SU-DHL-6 (cell line): ENCODE data around the gene NMNAT2.

Experiments used
- H2AFZ ChIP-seq: fragments of 200-600 bp; sonication (generic); 2 replicates; pipeline ENCODE4 v1.6.1; 2014; ENCODE audit warnings: low read depth, mild to moderate bottlenecking, moderate library complexity, mixed read lengths, antibody characterized with exemption, low read length; ENCODE audit not compliant: severe bottlenecking
- H3F3A ChIP-seq: fragments of 200-600 bp; shearing (Covaris generic); 2 replicates; pipeline ENCODE4 v1.6.0; 2016; ENCODE audit warnings: antibody characterized with exemption, mild to moderate bottlenecking; ENCODE audit not compliant: insufficient read depth
- H3K27ac ChIP-seq: fragments of 200-600 bp; sonication (generic); 2 replicates; pipeline ENCODE4 v1.5.1; 2016; ENCODE audit warnings: low read depth, mild to moderate bottlenecking, low read length, moderate library complexity, mixed read lengths
- H3K27me3 ChIP-seq: fragments of 200-600 bp; sonication (generic), shearing (Covaris generic); 2 replicates; pipeline ENCODE4 v1.6.0; 2014; ENCODE audit warnings: mild to moderate bottlenecking, low read length
- H3K36me3 ChIP-seq: fragments of 200-600 bp; sonication (generic); 2 replicates; pipeline ENCODE4 v1.6.1; 2014; ENCODE audit warnings: mild to moderate bottlenecking, low read length, mixed read lengths
- H3K4me2 ChIP-seq: fragments of 300-600, 200-600 bp; shearing (Covaris generic), sonication (generic); 2 replicates; pipeline ENCODE4 v1.6.0; 2014; ENCODE audit warnings: low read length, low read depth, mild to moderate bottlenecking; ENCODE audit not compliant: poor library complexity, severe bottlenecking
- H3K4me3 ChIP-seq: fragments of 200-600 bp; sonication (generic); 2 replicates; pipeline ENCODE4 v1.5.1; 2014; ENCODE audit warnings: antibody characterized with exemption, low read length, mild to moderate bottlenecking, mixed read lengths; ENCODE audit not compliant: insufficient read depth, poor library complexity, severe bottlenecking
- H3K79me2 ChIP-seq: fragments of 200-600 bp; sonication (generic); 2 replicates; pipeline ENCODE4 v1.6.1; 2014; ENCODE audit warnings: mild to moderate bottlenecking, low read length, moderate library complexity; ENCODE audit not compliant: insufficient read depth
- H3K9ac ChIP-seq: fragments of 200-600 bp; sonication (generic); 2 replicates; pipeline ENCODE4 v1.7.0; 2014; ENCODE audit warnings: mild to moderate bottlenecking, low read length
- H3K9me2 ChIP-seq: fragments of 200-600 bp; sonication (generic); replicated peaks from 2 replicates; pipeline ENCODE4 v1.6.1; 2014; ENCODE audit warnings: low read length; ENCODE audit not compliant: insufficient read depth
- H3K9me3 ChIP-seq: fragments of 200-600 bp; sonication (generic); 2 replicates; pipeline ENCODE4 v1.6.1; 2014; ENCODE audit warnings: low read length, mixed read lengths; ENCODE audit not compliant: insufficient read depth
- H4K20me1 ChIP-seq: fragments of 200-600 bp; sonication (generic); 2 replicates; pipeline ENCODE4 v1.6.1; 2014; ENCODE audit warnings: low read depth, mild to moderate bottlenecking, antibody characterized with exemption, low read length, moderate library complexity, mixed read lengths
- CTCF ChIP-seq: fragments of 200-600 bp; sonication (generic); IDR thresholded peaks from one replicate; pipeline ENCODE4 v1.5.1; 2017; ENCODE audit warnings: antibody characterized with exemption, mild to moderate bottlenecking, low read length, moderate library complexity; ENCODE audit not compliant: insufficient read depth, poor library complexity, severe bottlenecking
- EZH2phosphoT487 ChIP-seq: fragments of 200-600 bp; sonication (generic), shearing (Covaris generic); conservative IDR thresholded peaks from 2 replicates; pipeline ENCODE4 v1.6.1; 2018; ENCODE audit warnings: mild to moderate bottlenecking, antibody characterized with exemption, low read length, moderate library complexity, mixed read lengths

NMNAT2 gene

GRCh38 chr1:183424691-183425090, 6.5 kb upstream of the NMNAT2 start:
- H3K36me3 ChIP-seq, result no peaks in the 10 kb centered on the region
- H3K9me3 ChIP-seq, result no peaks in the 10 kb centered on the region
- H3K9ac ChIP-seq, result no peak overlapping the region
- H3K27me3 ChIP-seq, result no peaks in the 10 kb centered on the region; the same call in 1 of the 2 replicates
- no peak for TF ChIP-seq CTCF
- no peak for TF ChIP-seq EZH2phosphoT487
- no peak overlapping the region for H3K4me2 ChIP-seq
- H2AFZ ChIP-seq, result no peak overlapping the region
- H3K27ac ChIP-seq, result no peak overlapping the region
- H3K79me2 ChIP-seq, result no peaks in the 10 kb centered on the region
- H3F3A ChIP-seq, result no peaks in the 10 kb centered on the region
- no peak overlapping the region for H3K4me3 ChIP-seq
- H3K9me2 ChIP-seq, result no peaks in the 10 kb centered on the region
- no peaks in the 10 kb centered on the region for H4K20me1 ChIP-seq

- TF ChIP-seq EZH2phosphoT487 (no peak), CTCF (no peak)
- Histone ChIP-seq H4K20me1 (no peaks in the 10 kb centered on the region), H3F3A (no peaks in the 10 kb centered on the region), H3K9me3 (no peaks in the 10 kb centered on the region), H3K4me3 (no peak overlapping the region), H3K4me2 (no peak overlapping the region), H3K79me2 (no peaks in the 10 kb centered on the region), H3K9me2 (no peaks in the 10 kb centered on the region), H3K27ac (no peak overlapping the region), H3K27me3 (no peaks in the 10 kb centered on the region; the same call in 1 of the 2 replicates), H3K9ac (no peak overlapping the region), H3K36me3 (no peaks in the 10 kb centered on the region), H2AFZ (no peak overlapping the region)
Measured at GRCh38 chr1:183423541-183423940, 5.4 kb upstream of the NMNAT2 start.

GRCh38 chr1:183419399-183419798, 1.2 kb upstream of the NMNAT2 start:
- Histone ChIP-seq H3K4me3 (no peak overlapping the region), H3K4me2 (no peak overlapping the region), H3K27ac (no peak overlapping the region), H3K36me3 (no peaks in the 10 kb centered on the region), H2AFZ (no peak overlapping the region), H3K9me2 (no peaks in the 10 kb centered on the region), H3K9ac (no peak overlapping the region), H3K79me2 (no peaks in the 10 kb centered on the region), H3F3A (no peaks in the 10 kb centered on the region), H3K27me3 (no peaks in the 10 kb centered on the region), H3K9me3 (no peaks in the 10 kb centered on the region), H4K20me1 (no peaks in the 10 kb centered on the region)
- TF ChIP-seq EZH2phosphoT487 (no peak), CTCF (no peak)
